ENCODE measurements around the gene ACCSL.

DNA sequence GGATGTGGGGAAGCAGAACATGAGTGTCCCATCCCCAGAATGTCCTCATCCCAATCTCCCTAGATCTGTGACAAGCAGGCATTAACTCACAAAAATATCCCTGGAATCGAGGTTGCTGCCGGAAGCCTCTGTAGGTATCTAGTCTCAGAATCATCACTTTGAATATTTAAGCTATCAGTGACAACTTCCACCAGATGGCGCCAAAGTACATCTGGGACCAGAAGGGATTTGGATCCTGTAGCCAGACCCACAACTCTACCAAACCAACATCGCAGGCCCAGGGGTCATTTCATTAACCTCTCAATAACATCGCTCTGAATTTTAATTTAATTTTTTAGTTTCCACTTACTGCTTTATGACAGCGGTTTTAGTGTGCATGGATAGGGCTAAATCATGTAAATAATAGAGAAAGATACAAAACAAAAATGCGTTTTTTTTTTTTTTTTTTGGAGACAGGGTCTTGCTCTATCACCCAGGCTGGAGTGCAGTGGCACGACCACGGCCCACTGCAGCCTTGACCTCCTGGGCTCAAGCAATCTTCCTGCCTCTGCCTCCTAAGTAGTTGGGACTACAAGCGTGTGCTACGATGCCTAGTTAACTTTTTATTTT, 46.6 kb downstream of the ACCSL start:
- TF ChIP-seq, protein P1, sequence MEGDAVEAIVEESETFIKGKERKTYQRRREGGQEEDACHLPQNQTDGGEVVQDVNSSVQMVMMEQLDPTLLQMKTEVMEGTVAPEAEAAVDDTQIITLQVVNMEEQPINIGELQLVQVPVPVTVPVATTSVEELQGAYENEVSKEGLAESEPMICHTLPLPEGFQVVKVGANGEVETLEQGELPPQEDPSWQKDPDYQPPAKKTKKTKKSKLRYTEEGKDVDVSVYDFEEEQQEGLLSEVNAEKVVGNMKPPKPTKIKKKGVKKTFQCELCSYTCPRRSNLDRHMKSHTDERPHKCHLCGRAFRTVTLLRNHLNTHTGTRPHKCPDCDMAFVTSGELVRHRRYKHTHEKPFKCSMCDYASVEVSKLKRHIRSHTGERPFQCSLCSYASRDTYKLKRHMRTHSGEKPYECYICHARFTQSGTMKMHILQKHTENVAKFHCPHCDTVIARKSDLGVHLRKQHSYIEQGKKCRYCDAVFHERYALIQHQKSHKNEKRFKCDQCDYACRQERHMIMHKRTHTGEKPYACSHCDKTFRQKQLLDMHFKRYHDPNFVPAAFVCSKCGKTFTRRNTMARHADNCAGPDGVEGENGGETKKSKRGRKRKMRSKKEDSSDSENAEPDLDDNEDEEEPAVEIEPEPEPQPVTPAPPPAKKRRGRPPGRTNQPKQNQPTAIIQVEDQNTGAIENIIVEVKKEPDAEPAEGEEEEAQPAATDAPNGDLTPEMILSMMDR (optimal IDR thresholded peaks at IDR 0.05 in 1 of 3, IDR thresholded peaks at IDR 0.05 in 1 of 3, conservative IDR thresholded peaks at IDR 0.05 in 1 of 3; ENCODE audit: extremely low read depth in 1 of 3, insufficient read depth in 2 of 3, low read length in 3 of 3): peak; percentile 69 to 85 (median 82)
- no peak for TF ChIP-seq EZH2 (IDR thresholded peaks at IDR 0.05; ENCODE audit: low read length)
